HEK293T (cell line): ENCODE data around the gene KCNE2.

Experiments used
- ARNT ChIP-seq: fragments of 450-650 bp; IDR thresholded peaks from 2 replicates; pipeline ENCODE4 v1.6.1; 2017; ENCODE audit warnings: mild to moderate bottlenecking
- BHLHE40 ChIP-seq: fragments of 450-650 bp; IDR thresholded peaks from 2 replicates; pipeline ENCODE4 v1.6.1; 2016; ENCODE audit warnings: mild to moderate bottlenecking, moderate library complexity, borderline replicate concordance
- CTBP1 ChIP-seq: fragments of 450-650 bp; IDR thresholded peaks from 2 replicates; pipeline ENCODE4 v1.6.1; 2016; ENCODE audit warnings: borderline replicate concordance
- ELF4 ChIP-seq: fragments of 450-650 bp; IDR thresholded peaks from 2 replicates; pipeline ENCODE4 v1.6.1; 2017; ENCODE audit warnings: antibody characterized with exemption
- FOXA1 ChIP-seq: fragments of 450-650 bp; IDR thresholded peaks from 2 replicates; pipeline ENCODE4 v1.6.1; 2016; ENCODE audit warnings: mild to moderate bottlenecking
- FOXK2 ChIP-seq: fragments of 450-650 bp; IDR thresholded peaks from 2 replicates; pipeline ENCODE4 v1.6.1; 2016; ENCODE audit warnings: mild to moderate bottlenecking
- FOXM1 ChIP-seq: fragments of 450-650 bp; IDR thresholded peaks from 2 replicates; pipeline ENCODE4 v1.6.1; 2017; ENCODE audit warnings: mild to moderate bottlenecking, borderline replicate concordance
- HDGF ChIP-seq: fragments of 450-650 bp; IDR thresholded peaks from 2 replicates; pipeline ENCODE4 v1.6.1; 2017; ENCODE audit warnings: antibody characterized with exemption, borderline replicate concordance
- L3MBTL2 ChIP-seq: fragments of 450-650 bp; conservative IDR thresholded peaks from 2 replicates; pipeline ENCODE4 v1.6.1; 2016; ENCODE audit warnings: mild to moderate bottlenecking
- LEF1 ChIP-seq: fragments of 450-650 bp; IDR thresholded peaks from 2 replicates; pipeline ENCODE4 v1.6.1; 2017; ENCODE audit warnings: mild to moderate bottlenecking, borderline replicate concordance
- SP1 ChIP-seq: fragments of 450-650 bp; IDR thresholded peaks from 2 replicates; pipeline ENCODE4 v1.6.1; 2017
- SUZ12 ChIP-seq: fragments of 450-650 bp; IDR thresholded peaks from 2 replicates; pipeline ENCODE4 v1.6.1; 2016; ENCODE audit warnings: mild to moderate bottlenecking
- TARDBP ChIP-seq: fragments of 450-650 bp; IDR thresholded peaks from 2 replicates; pipeline ENCODE4 v1.6.1; 2016
- TF ChIP-seq, protein P1 (sequence below): fragments of 450-650 bp; IDR thresholded peaks from 2 replicates; pipeline ENCODE4 v1.6.1; 2016

DNA sequence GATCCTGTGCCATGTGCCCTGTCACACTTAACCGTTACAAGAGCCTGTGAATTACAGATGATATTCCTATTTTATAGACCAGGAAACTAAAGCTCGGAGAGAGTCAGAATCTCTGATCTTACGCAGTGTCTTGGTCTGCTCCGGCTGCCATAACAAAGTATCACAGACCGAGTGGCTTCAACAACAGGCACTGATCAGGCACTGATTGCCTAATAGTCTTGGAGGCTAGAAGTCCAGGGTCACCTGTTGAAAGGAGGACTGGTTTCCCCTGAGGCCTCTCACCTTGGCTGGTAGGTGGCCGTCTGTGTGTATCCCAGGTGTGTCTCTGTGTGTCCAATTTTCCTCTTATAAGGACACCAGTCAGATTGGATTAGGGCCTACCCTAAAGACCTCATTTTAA lies 31.5 kb upstream of the KCNE2 start:
- TF ChIP-seq BHLHE40 (no peak), FOXM1 (no peak), HDGF (no peak), FOXK2 (no peak), SUZ12 (no peak), SP1 (no peak), CTBP1 (no peak), FOXA1 (no peak), ARNT (no peak), ELF4 (no peak), LEF1 (no peak), TARDBP (no peak), L3MBTL2 (no peak)
- TF ChIP-seq, protein P1, sequence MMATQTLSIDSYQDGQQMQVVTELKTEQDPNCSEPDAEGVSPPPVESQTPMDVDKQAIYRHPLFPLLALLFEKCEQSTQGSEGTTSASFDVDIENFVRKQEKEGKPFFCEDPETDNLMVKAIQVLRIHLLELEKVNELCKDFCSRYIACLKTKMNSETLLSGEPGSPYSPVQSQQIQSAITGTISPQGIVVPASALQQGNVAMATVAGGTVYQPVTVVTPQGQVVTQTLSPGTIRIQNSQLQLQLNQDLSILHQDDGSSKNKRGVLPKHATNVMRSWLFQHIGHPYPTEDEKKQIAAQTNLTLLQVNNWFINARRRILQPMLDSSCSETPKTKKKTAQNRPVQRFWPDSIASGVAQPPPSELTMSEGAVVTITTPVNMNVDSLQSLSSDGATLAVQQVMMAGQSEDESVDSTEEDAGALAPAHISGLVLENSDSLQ, result no peak
